HG02885 (cell line): ENCODE data around the gene HERC3.
"Not testable (repeated sequence)": the region's sequence is repeated elsewhere in the genome, so short reads cannot be mapped to it uniquely, and the experiment has no call there.

Experiments
- ATAC-seq: cut with Tn5 transposase; IDR thresholded peaks from one replicate; pipeline ENCODE4 v1.9.1; 2021; ENCODE audit warnings: mild to moderate bottlenecking; ENCODE audit not compliant: unreplicated experiment, poor library complexity

HERC3 gene

GRCh38 chr4:88605736-88606135 lies 13.5 kb downstream of the HERC3 start:
- no peak for ATAC-seq

GRCh38 chr4:88606832-88607231 lies 14.6 kb downstream of the HERC3 start:
- ATAC-seq, result no peak

GRCh38 chr4:88609387-88609786 lies 17.1 kb downstream of the HERC3 start:
- ATAC-seq, result no peak

- ATAC-seq, result not testable (repeated sequence)
Measured at GRCh38 chr4:88609794-88610193, 17.5 kb downstream of the HERC3 start.

- no peak for ATAC-seq
Measured at GRCh38 chr4:88610771-88611170, 18.5 kb downstream of the HERC3 start.

GRCh38 chr4:88613417-88613875 lies 21.2 kb downstream of the HERC3 start:
- no peak for ATAC-seq

GRCh38 chr4:88614058-88614457 lies 21.8 kb downstream of the HERC3 start:
- no peak for ATAC-seq

- no peak for ATAC-seq
Measured at GRCh38 chr4:88616275-88617150, 24.2 kb downstream of the HERC3 start.

- no peak for ATAC-seq
Measured at GRCh38 chr4:88618782-88619485, 26.7 kb downstream of the HERC3 start.

GRCh38 chr4:88619971-88620370 lies 27.7 kb downstream of the HERC3 start:
- ATAC-seq, result no peak

- ATAC-seq, result peak; percentile 45
Measured at GRCh38 chr4:88621763-88622327, 29.6 kb downstream of the HERC3 start.

GRCh38 chr4:88623097-88623496 lies 30.8 kb downstream of the HERC3 start:
- ATAC-seq, result no peak

- ATAC-seq, result no peak
Measured at GRCh38 chr4:88628746-88629145, 36.5 kb downstream of the HERC3 start.

- no peak for ATAC-seq
Measured at GRCh38 chr4:88629826-88630225, 37.5 kb downstream of the HERC3 start.

- no peak for ATAC-seq
Measured at GRCh38 chr4:88630756-88631155, 38.5 kb downstream of the HERC3 start.

GRCh38 chr4:88643932-88644331 lies 51.7 kb downstream of the HERC3 start:
- ATAC-seq, result no peak

GRCh38 chr4:88645994-88646393 lies 53.7 kb downstream of the HERC3 start:
- ATAC-seq, result no peak

- ATAC-seq, result no peak
Measured at GRCh38 chr4:88646528-88647280, 54.4 kb downstream of the HERC3 start.

GRCh38 chr4:88649716-88650115 lies 57.4 kb downstream of the HERC3 start:
- no peak for ATAC-seq

- no peak for ATAC-seq
Measured at GRCh38 chr4:88653371-88653946, 61.2 kb downstream of the HERC3 start.
